K562 (cell line): ENCODE data around the gene PNKD. TPM values are rescaled to one million over a fixed set of nuclear protein-coding genes. Genes with fewer than 3 reads are reported as not detected.
A peak's percentile ranks its signal among the peaks of the same experiment; 100 is the strongest.

ENCODE experiments used
- ARID2 ChIP-seq: fragments of 450-650 bp; IDR thresholded peaks from 2 replicates; pipeline ENCODE4 v1.6.1; 2017; ENCODE audit warnings: antibody characterized with exemption, mild to moderate bottlenecking
- ARID4B ChIP-seq: sonication (generic); formaldehyde crosslinking; IDR thresholded peaks from 2 replicates; pipeline ENCODE4 v1.8.0; 2022; ENCODE audit warnings: mild to moderate bottlenecking, missing genetic modification reagents
- BHLHE40 ChIP-seq: IDR thresholded peaks from 2 replicates; pipeline ENCODE4 v1.6.1; 2011; ENCODE audit warnings: low read length, improper control_type of control experiment
- CCNT2 ChIP-seq: IDR thresholded peaks from 2 replicates; pipeline ENCODE4 v1.6.1; 2011; ENCODE audit warnings: borderline replicate concordance, low read depth, mild to moderate bottlenecking, moderate library complexity, mixed read lengths, low read length; ENCODE audit not compliant: insufficient read length; ENCODE audit errors: extremely low read depth
- DPF2 ChIP-seq: fragments of 450-650 bp; IDR thresholded peaks from 2 replicates; pipeline ENCODE4 v1.6.1; 2016
- HDAC1 ChIP-seq, 2 experiments: fragments of 450-650 bp; IDR thresholded peaks; 2 replicates each; pipeline ENCODE4 v1.6.1; 2016 to 2017; ENCODE audit warnings: inconsistent platforms in 1 of 2, mild to moderate bottlenecking in 1 of 2, moderate library complexity in 1 of 2
- HEY1 ChIP-seq: fragments of 250-450 bp; sonication (Bioruptor Pico); IDR thresholded peaks from 2 replicates; pipeline ENCODE4 v1.5.0; 2020; ENCODE audit warnings: mild to moderate bottlenecking, moderate library complexity, borderline replicate concordance
- HIVEP1 ChIP-seq: fragments of 250-450 bp; sonication (Bioruptor Pico); IDR thresholded peaks from 2 replicates; pipeline ENCODE4 v1.4.0; 2020; ENCODE audit warnings: mild to moderate bottlenecking
- HMGN3 ChIP-seq: IDR thresholded peaks from 2 replicates; pipeline ENCODE4 v1.6.1; 2011; ENCODE audit warnings: borderline replicate concordance, low read depth, mild to moderate bottlenecking, mixed read lengths, low read length; ENCODE audit not compliant: insufficient read length; ENCODE audit errors: extremely low read depth
- JUND ChIP-seq, 2 experiments: IDR thresholded peaks; 2 replicates in 1 of 2; 3 replicates in 1 of 2; pipeline ENCODE4 v1.6.1; 2011; ENCODE audit warnings: borderline replicate concordance in 2 of 2, low read depth in 2 of 2, low read length in 2 of 2, improper control_type of control experiment in 1 of 2, missing biosample characterization in 1 of 2, missing genetic modification characterization in 1 of 2, missing genetic modification reagents in 1 of 2
- LEF1 ChIP-seq: fragments of 450-650 bp; IDR thresholded peaks from 2 replicates; pipeline ENCODE4 v1.6.1; 2016; ENCODE audit warnings: mild to moderate bottlenecking
- NR2C1 ChIP-seq, 2 experiments: fragments of 450-650 bp; IDR thresholded peaks; 2 replicates each; pipeline ENCODE4 v1.6.1; 2017; ENCODE audit warnings: mild to moderate bottlenecking in 2 of 2, antibody characterized with exemption in 1 of 2, inconsistent platforms in 1 of 2, missing compliant biosample characterization in 1 of 2, missing genetic modification characterization in 1 of 2
- PPARD ChIP-seq: fragments of 250-450 bp; sonication (Bioruptor Pico); IDR thresholded peaks from 2 replicates; pipeline ENCODE4 v1.8.0; 2022; ENCODE audit warnings: inconsistent platforms, mild to moderate bottlenecking, moderate library complexity
- SIN3B ChIP-seq: fragments of 450-650 bp; IDR thresholded peaks from 2 replicates; pipeline ENCODE4 v1.6.1; 2017; ENCODE audit warnings: low read depth, mild to moderate bottlenecking, moderate library complexity
- SMAD1 ChIP-seq: fragments of 150-350 bp; IDR thresholded peaks from 2 replicates; pipeline ENCODE4 v1.6.1; 2014; ENCODE audit warnings: low read length, low read depth; ENCODE audit not compliant: partially characterized antibody
- SP1 ChIP-seq: sonication (generic); formaldehyde crosslinking; IDR thresholded peaks from 2 replicates; pipeline ENCODE4 v1.8.1; 2022; ENCODE audit warnings: mild to moderate bottlenecking, missing genetic modification reagents
- SRSF1 ChIP-seq: fragments of 200-400 bp; formaldehyde crosslinking; IDR thresholded peaks from 2 replicates; pipeline ENCODE4 v1.6.1; 2017; ENCODE audit warnings: mild to moderate bottlenecking, low read depth, low read length, moderate library complexity
- TRIM28 ChIP-seq: fragments of 450-650 bp; IDR thresholded peaks from 2 replicates; pipeline ENCODE4 v1.6.1; 2017
- ZBTB9 ChIP-seq: fragments of 450-650 bp; formaldehyde crosslinking; IDR thresholded peaks from 2 replicates; pipeline ENCODE4 v1.4.0; 2020; ENCODE audit warnings: mild to moderate bottlenecking, moderate library complexity
- ZFP1 ChIP-seq: fragments of 450-650 bp; formaldehyde crosslinking; IDR thresholded peaks from 2 replicates; pipeline ENCODE4 v1.4.0; 2020; ENCODE audit warnings: mild to moderate bottlenecking, mixed read lengths
- ZNF165 ChIP-seq: fragments of 250-450 bp; sonication (Bioruptor Pico); IDR thresholded peaks from 2 replicates; pipeline ENCODE4 v1.4.0; 2020; ENCODE audit warnings: borderline replicate concordance
- ZNF239 ChIP-seq: fragments of 250-450 bp; sonication (Bioruptor Pico); IDR thresholded peaks from 2 replicates; pipeline ENCODE4 v1.4.0; 2020; ENCODE audit warnings: mild to moderate bottlenecking
- ZZZ3 ChIP-seq: fragments of 450-650 bp; IDR thresholded peaks from 2 replicates; pipeline ENCODE4 v1.6.1; 2016; ENCODE audit warnings: antibody characterized with exemption, mild to moderate bottlenecking, moderate library complexity
- polyA plus RNA-seq, 8 experiments: library from polyadenylated mRNA; depleted of rRNA in 4 of 8; stranded (reverse) in 5 of 8; unstranded in 3 of 8; fragments of >200 nt; fragmentation: Nextera tagmentation in 2 of 8; fragmentation: Illumina TruSeq in 1 of 8; extraction: Ambion mirVana in 2 of 8; extraction: Trizol in 1 of 8; gene quantifications; 2 replicates each; pipeline versions ENCODE4 v1.2.1 to v1.2.3, GENCODE V29; 2011 to 2014; ENCODE audit warnings: inconsistent platforms in 1 of 8, missing spikeins in 1 of 8
- total RNA-seq, 7 experiments: library from RNA; depleted of rRNA in 6 of 7; stranded (reverse); fragments of >200 nt in 6 of 7; fragmentation: Illumina TruSeq in 2 of 7; extraction: Trizol in 2 of 7; gene quantifications; 2 replicates each; pipeline versions ENCODE4 v1.2.1 to v1.2.3, GENCODE V29; 2011 to 2021; ENCODE audit warnings: low replicate concordance in 1 of 7

PNKD gene
- total and polyA plus RNA-seq, 9 of the 15 experiments (the other 6 are each of a cell fraction or from before 2014, with no cell fraction given): 26.0 to 105 (median 60.1) TPM

- TF ChIP-seq CCNT2 (peak; percentile 79), HEY1 (CRISPR knock-in tag) (no peak), ZZZ3 (no peak), ARID2 (no peak), SP1 (peak; percentile 30; the same call in 1 of the 2 replicates), PPARD (CRISPR knock-in tag) (no peak), ZFP1 (CRISPR knock-in tag) (no peak), HIVEP1 (no peak), HMGN3 (peak; percentile 64), HDAC1 (IDR thresholded peaks at IDR 0.05) (peak in 1 of 2 experiments; percentile 28; a peak in 1 of 4 replicates), BHLHE40 (peak; percentile 76), SRSF1 (no peak), ZBTB9 (CRISPR knock-in tag) (no peak), ZNF239 (CRISPR knock-in tag) (no peak), DPF2 (no peak; the same call in 1 of the 2 replicates), SMAD1 (peak; percentile 91), ZNF165 (CRISPR knock-in tag) (no peak), LEF1 (0 out of 2 replicates have a peak, but pooled peaks have one; percentile 6), TRIM28 (no peak), SIN3B (no peak), ARID4B (CRISPR knock-in tag) (0 out of 2 replicates have a peak, but pooled peaks have one; percentile 9), JUND (IDR thresholded peaks at IDR 0.05; ENCODE audit: borderline replicate concordance, low read depth, low read length) (0 out of 2 replicates have a peak, but pooled peaks have one; percentile 4), JUND (tag; IDR thresholded peaks at IDR 0.05; ENCODE audit: borderline replicate concordance, low read depth, low read length) (no peak), NR2C1 (IDR thresholded peaks at IDR 0.05) (peak; percentile 72; the same call in 1 of the 2 replicates), NR2C1 (tag; IDR thresholded peaks at IDR 0.05) (peak; percentile 79; the same call in 1 of the 2 replicates)
Observed at GRCh38 chr2:218322768-218323525, 52.6 kb downstream of the PNKD start (continued).
